Neural progenitor cell (in vitro differentiated cells): ENCODE data around the gene ABTB1. TPM values are rescaled to one million over a fixed set of nuclear protein-coding genes. Genes with fewer than 3 reads are reported as not detected.
A peak's percentile ranks its signal among the peaks of the same experiment; 100 is the strongest.

Experiments
- DNase-seq: peaks from one replicate; pipeline ENCODE4 v3.0.0-alpha.2; 2016; ENCODE audit warnings: low spot score
- H2AFZ ChIP-seq: fragments of 200-600 bp; sonication (generic); replicated peaks from 2 replicates; pipeline ENCODE4 v1.6.1; 2016; ENCODE audit warnings: antibody characterized with exemption
- H3F3A ChIP-seq: fragments of 200-600 bp; sonication (generic); 2 replicates; pipeline ENCODE4 v1.6.1; 2016; ENCODE audit warnings: antibody characterized with exemption, low read depth
- H3K27ac ChIP-seq: fragments of 200-600 bp; sonication (generic); 2 replicates; pipeline ENCODE4 v1.5.1; 2016; ENCODE audit warnings: mild to moderate bottlenecking
- H3K27me3 ChIP-seq: fragments of 200-600 bp; sonication (generic); 2 replicates; pipeline ENCODE4 v1.6.1; 2016; ENCODE audit warnings: mild to moderate bottlenecking, moderate library complexity
- H3K36me3 ChIP-seq: fragments of 200-600 bp; sonication (generic); 2 replicates; pipeline ENCODE4 v1.5.1; 2016
- H3K4me1 ChIP-seq: fragments of 200-600 bp; sonication (generic); 2 replicates; pipeline ENCODE4 v1.6.1; 2016; ENCODE audit warnings: mixed run types
- H3K4me2 ChIP-seq: fragments of 200-600 bp; sonication (generic); 2 replicates; pipeline ENCODE4 v1.6.1; 2016
- H3K4me3 ChIP-seq: fragments of 200-600 bp; sonication (generic); 2 replicates; pipeline ENCODE4 v1.5.1; 2016
- H3K79me2 ChIP-seq: fragments of 200-600 bp; sonication (generic); 2 replicates; pipeline ENCODE4 v1.6.1; 2016; ENCODE audit warnings: low read depth
- H3K9ac ChIP-seq: fragments of 200-600 bp; sonication (generic); 2 replicates; pipeline ENCODE4 v1.6.1; 2016
- H3K9me3 ChIP-seq: fragments of 200-600 bp; sonication (generic); 2 replicates; pipeline ENCODE4 v1.5.1; 2016; ENCODE audit warnings: low read depth
- H4K20me1 ChIP-seq: fragments of 200-600 bp; sonication (generic); 2 replicates; pipeline ENCODE4 v1.6.1; 2016; ENCODE audit warnings: low read depth
- H3K27ac Mint-ChIP-seq: 3 replicates; pipeline ENCODE4 v1.8.0; 2021; ENCODE audit warnings: mixed read lengths
- H3K27me3 Mint-ChIP-seq: 2 replicates; pipeline ENCODE4 v1.8.0; 2022; ENCODE audit warnings: low read depth, mild to moderate bottlenecking, inconsistent platforms, moderate library complexity, mixed read lengths; ENCODE audit not compliant: insufficient read depth
- H3K36me3 Mint-ChIP-seq: 3 replicates; pipeline ENCODE4 v1.8.0; 2021; ENCODE audit warnings: mixed read lengths
- H3K4me1 Mint-ChIP-seq: 3 replicates; pipeline ENCODE4 v1.8.0; 2021; ENCODE audit warnings: mixed read lengths
- H3K4me3 Mint-ChIP-seq: 3 replicates; pipeline ENCODE4 v1.8.0; 2021; ENCODE audit warnings: mild to moderate bottlenecking, moderate library complexity, mixed read lengths
- H3K9me3 Mint-ChIP-seq: 3 replicates; pipeline ENCODE4 v1.8.0; 2020; ENCODE audit warnings: mixed read lengths
- CTCF ChIP-seq: fragments of 200-600 bp; sonication (generic); IDR thresholded peaks from 2 replicates; pipeline ENCODE4 v1.5.1; 2017; ENCODE audit warnings: antibody characterized with exemption, mild to moderate bottlenecking
- EZH2 ChIP-seq: fragments of 200-600 bp; sonication (generic); IDR thresholded peaks from 2 replicates; pipeline ENCODE4 v1.6.1; 2017; ENCODE audit warnings: antibody characterized with exemption, mild to moderate bottlenecking, moderate library complexity
- EZH2phosphoT487 ChIP-seq: fragments of 200-600 bp; sonication (generic); IDR thresholded peaks from 2 replicates; pipeline ENCODE4 v1.6.1; 2017; ENCODE audit warnings: antibody characterized with exemption
- total RNA-seq: library from RNA; depleted of rRNA; stranded (reverse); fragments of >200 nt; gene quantifications from 2 replicates; pipeline ENCODE4 v1.2.3, GENCODE V29; 2015; ENCODE audit warnings: low replicate concordance

ABTB1 gene
- total RNA-seq, 1 donor from 2014 or later: 2.4 TPM

- peak overlapping the region; percentile 14 for H3K27ac Mint-ChIP-seq
- peak overlapping the region; percentile 78 for H2AFZ ChIP-seq
- H3K27ac ChIP-seq: no peak overlapping the region
- peaks cover 30% of the 10 kb centered on the region for H3K27me3 ChIP-seq
- TF ChIP-seq EZH2: no peak
- TF ChIP-seq EZH2phosphoT487: no peak
- H3K4me1 Mint-ChIP-seq: peaks cover 21% of the 10 kb centered on the region
- H3K36me3 Mint-ChIP-seq: peaks cover 12% of the 10 kb centered on the region
- no peaks in the 10 kb centered on the region for H3K9me3 ChIP-seq
- H3K4me3 ChIP-seq: peak overlapping the region; percentile 84
- peaks cover 4% of the 10 kb centered on the region for H3F3A ChIP-seq
- no peaks in the 10 kb centered on the region for H4K20me1 ChIP-seq
- peak overlapping the region; percentile 89 for H3K4me2 ChIP-seq
- H3K27me3 Mint-ChIP-seq: peaks cover 9% of the 10 kb centered on the region
- DNase-seq: peak; percentile 23
- H3K36me3 ChIP-seq: no peaks in the 10 kb centered on the region
- no peaks in the 10 kb centered on the region for H3K79me2 ChIP-seq
- peak overlapping the region; percentile 83 for H3K4me3 Mint-ChIP-seq
- peak overlapping the region; percentile 16 for H3K9ac ChIP-seq
- H3K4me1 ChIP-seq: no peaks in the 10 kb centered on the region
- no peaks in the 10 kb centered on the region for H3K9me3 Mint-ChIP-seq
Measured at GRCh38 chr3:127671523-127672428, 976 bp upstream of the ABTB1 start.

GRCh38 chr3:127673191-127674100, 694 bp downstream of the ABTB1 start:
- Histone ChIP-seq H3K4me3 (peak overlapping the region; percentile 84), H3F3A (peaks cover 4% of the 10 kb centered on the region), H2AFZ (peak overlapping the region; percentile 95), H3K27ac (no peak overlapping the region), H3K79me2 (no peaks in the 10 kb centered on the region), H3K4me2 (peak overlapping the region; percentile 89), H4K20me1 (no peaks in the 10 kb centered on the region), H3K4me1 (no peaks in the 10 kb centered on the region), H3K36me3 (no peaks in the 10 kb centered on the region), H3K27me3 (peaks cover 30% of the 10 kb centered on the region), H3K9ac (no peak overlapping the region), H3K9me3 (no peaks in the 10 kb centered on the region)
- Mint-ChIP-seq H3K4me1 (peaks cover 14% of the 10 kb centered on the region), H3K27me3 (peaks cover 8% of the 10 kb centered on the region), H3K27ac (no peak overlapping the region), H3K9me3 (no peaks in the 10 kb centered on the region), H3K4me3 (peak overlapping the region; percentile 87), H3K36me3 (peaks cover 9% of the 10 kb centered on the region)
- TF ChIP-seq EZH2phosphoT487 (peak; percentile 40), EZH2 (peak; percentile 43), CTCF (no peak)
- peak; percentile 58 for DNase-seq

GRCh38 chr3:127674101-127674721, 1.5 kb downstream of the ABTB1 start:
- TF ChIP-seq EZH2: no peak
- TF ChIP-seq EZH2phosphoT487: no peak
- no peak for TF ChIP-seq CTCF
- no peaks in the 10 kb centered on the region for H3K9me3 Mint-ChIP-seq
- Histone ChIP-seq H4K20me1 (no peaks in the 10 kb centered on the region), H3K9ac (no peak overlapping the region), H3F3A (peaks cover 4% of the 10 kb centered on the region), H3K36me3 (no peaks in the 10 kb centered on the region), H3K27me3 (peaks cover 30% of the 10 kb centered on the region), H3K4me3 (no peak overlapping the region), H3K9me3 (no peaks in the 10 kb centered on the region), H3K79me2 (no peaks in the 10 kb centered on the region), H3K4me1 (no peaks in the 10 kb centered on the region), H2AFZ (no peak overlapping the region), H3K27ac (no peak overlapping the region), H3K4me2 (peak overlapping the region; percentile 89)
- peaks cover 14% of the 10 kb centered on the region for H3K4me1 Mint-ChIP-seq
- H3K36me3 Mint-ChIP-seq: peaks cover 6% of the 10 kb centered on the region
- DNase-seq: no peak
- peak overlapping the region; percentile 87 for H3K4me3 Mint-ChIP-seq
- no peak overlapping the region for H3K27ac Mint-ChIP-seq
- peaks cover 6% of the 10 kb centered on the region for H3K27me3 Mint-ChIP-seq
